Neural progenitor cell (in vitro differentiated cells): ENCODE measurements around the gene NUCB2.

Experiments
- EZH2 ChIP-seq: fragments of 200-600 bp; sonication (generic); IDR thresholded peaks from 2 replicates; pipeline ENCODE4 v1.6.1; 2017; ENCODE audit warnings: antibody characterized with exemption, mild to moderate bottlenecking, moderate library complexity
- EZH2phosphoT487 ChIP-seq: fragments of 200-600 bp; sonication (generic); IDR thresholded peaks from 2 replicates; pipeline ENCODE4 v1.6.1; 2017; ENCODE audit warnings: antibody characterized with exemption
- TF ChIP-seq, protein P1 (sequence below): fragments of 200-600 bp; sonication (generic); IDR thresholded peaks from 2 replicates; pipeline ENCODE4 v1.5.1; 2017; ENCODE audit warnings: antibody characterized with exemption, mild to moderate bottlenecking

DNA sequence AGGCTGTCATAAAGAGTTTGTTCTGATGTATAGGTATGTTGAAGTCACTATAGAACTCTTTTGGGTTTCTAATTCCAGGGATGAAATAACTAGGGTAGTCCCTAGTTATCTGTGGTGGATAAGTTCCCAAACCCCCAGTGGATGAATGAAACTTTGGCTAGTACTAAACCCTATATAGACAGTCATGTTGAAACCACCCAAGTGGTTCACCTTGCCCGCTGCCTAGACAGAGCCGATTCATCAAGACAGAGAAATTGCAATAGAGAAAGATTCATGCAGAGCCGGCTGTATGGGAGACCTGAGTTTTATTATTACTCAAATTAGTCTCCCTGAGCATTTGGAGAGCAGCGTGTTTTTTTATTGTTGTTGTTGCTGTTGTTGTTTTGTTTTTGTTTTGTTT is 23.8 kb upstream of the NUCB2 start:
- TF ChIP-seq, protein P1, sequence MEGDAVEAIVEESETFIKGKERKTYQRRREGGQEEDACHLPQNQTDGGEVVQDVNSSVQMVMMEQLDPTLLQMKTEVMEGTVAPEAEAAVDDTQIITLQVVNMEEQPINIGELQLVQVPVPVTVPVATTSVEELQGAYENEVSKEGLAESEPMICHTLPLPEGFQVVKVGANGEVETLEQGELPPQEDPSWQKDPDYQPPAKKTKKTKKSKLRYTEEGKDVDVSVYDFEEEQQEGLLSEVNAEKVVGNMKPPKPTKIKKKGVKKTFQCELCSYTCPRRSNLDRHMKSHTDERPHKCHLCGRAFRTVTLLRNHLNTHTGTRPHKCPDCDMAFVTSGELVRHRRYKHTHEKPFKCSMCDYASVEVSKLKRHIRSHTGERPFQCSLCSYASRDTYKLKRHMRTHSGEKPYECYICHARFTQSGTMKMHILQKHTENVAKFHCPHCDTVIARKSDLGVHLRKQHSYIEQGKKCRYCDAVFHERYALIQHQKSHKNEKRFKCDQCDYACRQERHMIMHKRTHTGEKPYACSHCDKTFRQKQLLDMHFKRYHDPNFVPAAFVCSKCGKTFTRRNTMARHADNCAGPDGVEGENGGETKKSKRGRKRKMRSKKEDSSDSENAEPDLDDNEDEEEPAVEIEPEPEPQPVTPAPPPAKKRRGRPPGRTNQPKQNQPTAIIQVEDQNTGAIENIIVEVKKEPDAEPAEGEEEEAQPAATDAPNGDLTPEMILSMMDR = no peak
- TF ChIP-seq EZH2 (no peak), EZH2phosphoT487 (no peak)
